MM.1S (cell line): ENCODE results near the gene BRME1.

ENCODE experiments used
- EZH2phosphoT487 ChIP-seq: fragments of 300-600 bp; sonication (generic); IDR thresholded peaks from 2 replicates; pipeline ENCODE4 v1.6.1; 2018; ENCODE audit warnings: antibody characterized with exemption, low read length
- TF ChIP-seq, protein P1 (sequence below): fragments of 300-600 bp; sonication (generic); IDR thresholded peaks from 2 replicates; pipeline ENCODE4 v1.5.1; 2016; ENCODE audit warnings: antibody characterized with exemption, low read length, mixed read lengths

- TF ChIP-seq, protein P1, sequence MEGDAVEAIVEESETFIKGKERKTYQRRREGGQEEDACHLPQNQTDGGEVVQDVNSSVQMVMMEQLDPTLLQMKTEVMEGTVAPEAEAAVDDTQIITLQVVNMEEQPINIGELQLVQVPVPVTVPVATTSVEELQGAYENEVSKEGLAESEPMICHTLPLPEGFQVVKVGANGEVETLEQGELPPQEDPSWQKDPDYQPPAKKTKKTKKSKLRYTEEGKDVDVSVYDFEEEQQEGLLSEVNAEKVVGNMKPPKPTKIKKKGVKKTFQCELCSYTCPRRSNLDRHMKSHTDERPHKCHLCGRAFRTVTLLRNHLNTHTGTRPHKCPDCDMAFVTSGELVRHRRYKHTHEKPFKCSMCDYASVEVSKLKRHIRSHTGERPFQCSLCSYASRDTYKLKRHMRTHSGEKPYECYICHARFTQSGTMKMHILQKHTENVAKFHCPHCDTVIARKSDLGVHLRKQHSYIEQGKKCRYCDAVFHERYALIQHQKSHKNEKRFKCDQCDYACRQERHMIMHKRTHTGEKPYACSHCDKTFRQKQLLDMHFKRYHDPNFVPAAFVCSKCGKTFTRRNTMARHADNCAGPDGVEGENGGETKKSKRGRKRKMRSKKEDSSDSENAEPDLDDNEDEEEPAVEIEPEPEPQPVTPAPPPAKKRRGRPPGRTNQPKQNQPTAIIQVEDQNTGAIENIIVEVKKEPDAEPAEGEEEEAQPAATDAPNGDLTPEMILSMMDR, result no peak
- TF ChIP-seq EZH2phosphoT487, result no peak
Observed at GRCh38 chr19:13844130-13844631, 61.7 kb downstream of the BRME1 start.
